Measurements from ENCODE around the gene PRPS1.

DNA sequence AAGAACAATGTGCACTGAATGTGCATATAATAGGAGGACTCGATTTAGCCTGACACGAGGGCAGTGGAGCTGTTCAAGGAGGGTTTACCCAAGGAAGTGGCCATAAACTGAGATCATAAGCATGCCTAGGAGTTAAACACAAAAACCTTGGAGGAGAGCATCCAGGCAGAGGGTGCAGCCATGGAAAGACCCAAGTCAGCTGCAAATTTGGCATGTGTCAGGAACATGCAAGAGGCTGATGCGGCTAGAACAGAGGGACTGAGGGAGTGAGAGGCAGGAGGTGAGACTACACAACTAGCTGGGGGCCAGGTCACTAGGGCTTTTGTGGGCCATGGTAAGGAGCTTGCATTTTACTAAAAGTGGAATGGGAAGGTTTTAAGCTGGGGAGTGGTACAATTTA is 55.6 kb downstream of the PRPS1 start:
- TF ChIP-seq, protein P1, sequence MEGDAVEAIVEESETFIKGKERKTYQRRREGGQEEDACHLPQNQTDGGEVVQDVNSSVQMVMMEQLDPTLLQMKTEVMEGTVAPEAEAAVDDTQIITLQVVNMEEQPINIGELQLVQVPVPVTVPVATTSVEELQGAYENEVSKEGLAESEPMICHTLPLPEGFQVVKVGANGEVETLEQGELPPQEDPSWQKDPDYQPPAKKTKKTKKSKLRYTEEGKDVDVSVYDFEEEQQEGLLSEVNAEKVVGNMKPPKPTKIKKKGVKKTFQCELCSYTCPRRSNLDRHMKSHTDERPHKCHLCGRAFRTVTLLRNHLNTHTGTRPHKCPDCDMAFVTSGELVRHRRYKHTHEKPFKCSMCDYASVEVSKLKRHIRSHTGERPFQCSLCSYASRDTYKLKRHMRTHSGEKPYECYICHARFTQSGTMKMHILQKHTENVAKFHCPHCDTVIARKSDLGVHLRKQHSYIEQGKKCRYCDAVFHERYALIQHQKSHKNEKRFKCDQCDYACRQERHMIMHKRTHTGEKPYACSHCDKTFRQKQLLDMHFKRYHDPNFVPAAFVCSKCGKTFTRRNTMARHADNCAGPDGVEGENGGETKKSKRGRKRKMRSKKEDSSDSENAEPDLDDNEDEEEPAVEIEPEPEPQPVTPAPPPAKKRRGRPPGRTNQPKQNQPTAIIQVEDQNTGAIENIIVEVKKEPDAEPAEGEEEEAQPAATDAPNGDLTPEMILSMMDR (IDR thresholded peaks at IDR 0.05) = no peak
- no peak for TF ChIP-seq ZFX (IDR thresholded peaks at IDR 0.05; ENCODE audit: borderline replicate concordance)
